A549 (cell line): Measurements from ENCODE around the gene ADCY3. TPM values are rescaled to one million over a fixed set of nuclear protein-coding genes. Genes with fewer than 3 reads are reported as not detected.

ENCODE experiments used
- ATAC-seq, 2 experiments: fragments of 200-7000 bp in 1 of 2; fragments of >200 bp in 1 of 2; cut with Nextera tagmentation in 1 of 2; cut with Tn5 transposase in 1 of 2; 3 replicates each; pipeline versions ENCODE4 v1.8.0 to v1.9.1; 2018 to 2020; ENCODE audit warnings: mild to moderate bottlenecking in 1 of 2, moderate library complexity in 1 of 2
- CTCF ChIA-PET: fragments of 300-600 bp; sonication (Branson Sonifier 250); formaldehyde crosslinking; extraction: SDS; loops from one replicate; lab custom pipeline; 2021; ENCODE audit warnings: antibody characterized with exemption, inconsistent platforms; lab: Yijun Ruan, JAX
- POLR2A ChIA-PET: fragments of 350-600 bp; formaldehyde crosslinking; extraction: SDS; loops from one replicate; lab custom pipeline; 2021; ENCODE audit warnings: antibody characterized with exemption, inconsistent platforms; lab: Yijun Ruan, JAX
- DNase-seq, 2 experiments: peaks; one replicate each; pipeline versions ENCODE4 v3.0.0 to v3.0.0-alpha.2; 2011 to 2016; ENCODE audit warnings: low read depth in 1 of 2, low spot score in 1 of 2
- FAIRE-seq: peaks from 2 replicates; lab custom pipeline; 2011; peaks lifted over from hg19 to GRCh38; lab: Jason Lieb, UNC
- H3K27ac ChIP-seq, 2 experiments: fragments of >200 bp; sonication (Bioruptor Twin); formaldehyde crosslinking; 3 replicates each; pipeline ENCODE4 v1.5.1; 2016 to 2017
- H3K4me1 ChIP-seq: fragments of >200 bp; sonication (Bioruptor Twin); formaldehyde crosslinking; 3 replicates; pipeline ENCODE4 v1.6.1; 2016
- H3K4me2 ChIP-seq: fragments of >200 bp; sonication (Bioruptor Twin); formaldehyde crosslinking; 3 replicates; pipeline ENCODE4 v1.6.1; 2016
- H3K4me3 ChIP-seq: fragments of >200 bp; sonication (Bioruptor Twin); formaldehyde crosslinking; 3 replicates; pipeline ENCODE4 v1.5.1; 2016
- H3K9me3 ChIP-seq: fragments of >200 bp; sonication (Bioruptor Twin); formaldehyde crosslinking; 3 replicates; pipeline ENCODE4 v1.6.1; 2016
- BHLHE40 ChIP-seq: IDR thresholded peaks from 2 replicates; pipeline ENCODE4 v1.6.1; 2012; ENCODE audit warnings: low read depth, low read length, inconsistent platforms
- CEBPB ChIP-seq, 2 experiments: fragments of >200 bp in 1 of 2; sonication (Bioruptor Twin) in 1 of 2; formaldehyde crosslinking in 1 of 2; IDR thresholded peaks; 2 replicates each; pipeline ENCODE4 v1.6.1; 2012 to 2016
- CHD2 ChIP-seq: fragments of 150-350 bp; IDR thresholded peaks from 2 replicates; pipeline ENCODE4 v1.6.1; 2014; ENCODE audit warnings: low read length; ENCODE audit not compliant: partially characterized antibody
- CHD4 ChIP-seq: fragments of 200-600 bp; sonication (generic); IDR thresholded peaks from 2 replicates; pipeline ENCODE4 v1.6.1; 2016; ENCODE audit warnings: antibody characterized with exemption, mild to moderate bottlenecking, borderline replicate concordance
- CTCF ChIP-seq: fragments of >200 bp; sonication (Bioruptor Twin); formaldehyde crosslinking; IDR thresholded peaks from 3 replicates; pipeline ENCODE4 v1.5.1; 2016
- E2F6 ChIP-seq: IDR thresholded peaks from 2 replicates; pipeline ENCODE4 v1.6.1; 2012; ENCODE audit warnings: low read depth, borderline replicate concordance
- EHF ChIP-seq: fragments of 250-450 bp; sonication (Bioruptor Pico); IDR thresholded peaks from 2 replicates; pipeline ENCODE4 v1.5.0; 2020; ENCODE audit warnings: mild to moderate bottlenecking
- EHMT2 ChIP-seq: fragments of 200-600 bp; sonication (generic); IDR thresholded peaks from 2 replicates; pipeline ENCODE4 v1.6.1; 2016; ENCODE audit warnings: antibody characterized with exemption, low read depth, mild to moderate bottlenecking, moderate library complexity
- EP300 ChIP-seq, 2 experiments: fragments of >200 bp; sonication (Bioruptor Twin); formaldehyde crosslinking; IDR thresholded peaks; 2 replicates in 1 of 2; 3 replicates in 1 of 2; pipeline ENCODE4 v1.6.1; 2016 to 2017
- ESRRA ChIP-seq: fragments of 150-350 bp; IDR thresholded peaks from 2 replicates; pipeline ENCODE4 v1.6.1; 2014; ENCODE audit warnings: mild to moderate bottlenecking, low read length, borderline replicate concordance
- FOSL2 ChIP-seq, 2 experiments: fragments of 450-650 bp in 1 of 2; fragments of >200 bp in 1 of 2; sonication (Bioruptor Twin) in 1 of 2; formaldehyde crosslinking; IDR thresholded peaks; 2 replicates each; pipeline versions ENCODE4 v1.5.0 to v1.6.1; 2016 to 2020; ENCODE audit warnings: mild to moderate bottlenecking in 1 of 2, moderate library complexity in 1 of 2
- FOXS1 ChIP-seq: fragments of 250-450 bp; sonication (Bioruptor Pico); IDR thresholded peaks from 2 replicates; pipeline ENCODE4 v1.5.0; 2020; ENCODE audit warnings: mild to moderate bottlenecking, moderate library complexity
- GATA3 ChIP-seq: IDR thresholded peaks from 2 replicates; pipeline ENCODE4 v1.6.1; 2012; ENCODE audit warnings: borderline replicate concordance
- HOXA7 ChIP-seq: fragments of 250-450 bp; sonication (Bioruptor Pico); IDR thresholded peaks from 2 replicates; pipeline ENCODE4 v1.5.0; 2020; ENCODE audit warnings: mild to moderate bottlenecking, moderate library complexity
- HOXB13 ChIP-seq: fragments of 250-450 bp; sonication (Bioruptor Pico); IDR thresholded peaks from 2 replicates; pipeline ENCODE4 v1.5.0; 2020; ENCODE audit warnings: low read depth, mild to moderate bottlenecking, moderate library complexity
- HOXB5 ChIP-seq: fragments of 250-450 bp; sonication (Bioruptor Pico); IDR thresholded peaks from 2 replicates; pipeline ENCODE4 v1.5.0; 2020; ENCODE audit warnings: mild to moderate bottlenecking, moderate library complexity
- JUN ChIP-seq, 2 experiments: fragments of >200 bp; sonication (Bioruptor Twin); formaldehyde crosslinking; IDR thresholded peaks; 2 replicates in 1 of 2; 3 replicates in 1 of 2; pipeline ENCODE4 v1.6.1; 2016 to 2017
- KDM5A ChIP-seq: fragments of 200-600 bp; sonication (generic); IDR thresholded peaks from 2 replicates; pipeline ENCODE4 v1.6.1; 2016; ENCODE audit warnings: antibody characterized with exemption, mild to moderate bottlenecking
- NFE2L2 ChIP-seq: fragments of 150-350 bp; conservative IDR thresholded peaks from 2 replicates; pipeline ENCODE4 v1.6.1; 2014; ENCODE audit warnings: low read length
- NR3C1 ChIP-seq: fragments of >200 bp; sonication (Bioruptor Twin); formaldehyde crosslinking; IDR thresholded peaks from 3 replicates; pipeline ENCODE4 v1.6.1; 2017
- PBX3 ChIP-seq: IDR thresholded peaks from 2 replicates; pipeline ENCODE4 v1.6.1; 2012
- POLR2A ChIP-seq: IDR thresholded peaks from 2 replicates; pipeline ENCODE4 v1.6.1; 2012; ENCODE audit warnings: mild to moderate bottlenecking, low read length
- POLR2AphosphoS2 ChIP-seq: conservative IDR thresholded peaks from 2 replicates; pipeline ENCODE4 v1.6.1; 2012; ENCODE audit warnings: low read length, improper control_type of control experiment, inconsistent platforms
- RAD21 ChIP-seq, 2 experiments: fragments of >200 bp in 1 of 2; sonication (Bioruptor Twin) in 1 of 2; formaldehyde crosslinking in 1 of 2; IDR thresholded peaks in 1 of 2; conservative IDR thresholded peaks in 1 of 2; 2 replicates in 1 of 2; 3 replicates in 1 of 2; pipeline ENCODE4 v1.6.1; 2012 to 2018; ENCODE audit warnings: inconsistent platforms in 1 of 2
- RARB ChIP-seq: fragments of 250-450 bp; sonication (Bioruptor Pico); IDR thresholded peaks from 2 replicates; pipeline ENCODE4 v1.8.0; 2021; ENCODE audit warnings: mild to moderate bottlenecking, moderate library complexity
- RFX5 ChIP-seq: fragments of 450-650 bp; IDR thresholded peaks from 2 replicates; pipeline ENCODE4 v1.7.1; 2014; ENCODE audit warnings: antibody characterized with exemption, mild to moderate bottlenecking, moderate library complexity
- SMC3 ChIP-seq: fragments of >200 bp; sonication (Bioruptor Twin); formaldehyde crosslinking; IDR thresholded peaks from 3 replicates; pipeline ENCODE4 v1.6.1; 2018; ENCODE audit warnings: inconsistent platforms
- SREBF2 ChIP-seq: fragments of 450-650 bp; IDR thresholded peaks from 2 replicates; pipeline ENCODE4 v1.6.1; 2014; ENCODE audit warnings: mild to moderate bottlenecking, moderate library complexity
- ZC3H11A ChIP-seq: fragments of 450-650 bp; IDR thresholded peaks from 2 replicates; pipeline ENCODE4 v1.6.1; 2014; ENCODE audit warnings: antibody characterized with exemption, mild to moderate bottlenecking
- ZNF302 ChIP-seq: fragments of 250-450 bp; sonication (Bioruptor Pico); IDR thresholded peaks from 2 replicates; pipeline ENCODE4 v1.9.0; 2021; ENCODE audit warnings: inconsistent platforms, mild to moderate bottlenecking, moderate library complexity
- ZSCAN20 ChIP-seq: fragments of 250-450 bp; sonication (Bioruptor Pico); IDR thresholded peaks from 2 replicates; pipeline ENCODE4 v1.8.0; 2022; ENCODE audit warnings: mild to moderate bottlenecking, moderate library complexity
- WGBS: methylation state at CpG from one replicate; pipeline ENCODE4 v1.1.6; 2017; ENCODE audit errors: missing lambda C conversion rate; 5-methylcytosine and 5-hydroxymethylcytosine counted together
- polyA plus RNA-seq, 4 experiments: library from polyadenylated mRNA; depleted of rRNA in 3 of 4; stranded (reverse); fragments of >200 nt; fragmentation: RNase III in 1 of 4; extraction: RNeasy Plus Mini Kit Qiagen cat#74134 plus additional on column Dnase treatment in 1 of 4; gene quantifications; 2 replicates in 3 of 4; 3 replicates in 1 of 4; pipeline ENCODE4 v1.2.3, GENCODE V29; 2011 to 2017

The ADCY3 gene
- polyA plus RNA-seq, 2 of the 4 experiments (the other 2 are of a cell fraction) = 37.4 to 65.4 TPM

- Histone ChIP-seq H3K4me3 (no peak overlapping the region), H3K9me3 (no peaks in the 10 kb centered on the region), H3K27ac (peak overlapping the region in 1 of 2 experiments; percentile 93; a peak in 4 of 6 replicates), H3K4me2 (peak overlapping the region; percentile 79), H3K4me1 (peaks cover 25% of the 10 kb centered on the region)
- no peak for FAIRE-seq
- POLR2A ChIA-PET = interaction anchor here (2.2 kb wide), 1 partner anchor 27 kb away, joined by 7 read pairs; no protein-coding TSS in a partner anchor
- no peak for DNase-seq
- TF ChIP-seq HOXB13 (CRISPR knock-in tag) = no peak
- TF ChIP-seq BHLHE40 = no peak
- TF ChIP-seq ZC3H11A = no peak
- TF ChIP-seq EP300 (IDR thresholded peaks at IDR 0.05) = no peak
- TF ChIP-seq RAD21 (conservative IDR thresholded peaks at IDR 0.05 in 1 of 2, IDR thresholded peaks at IDR 0.05 in 1 of 2) = no peak
- TF ChIP-seq POLR2A = no peak
- no peak for TF ChIP-seq POLR2AphosphoS2
- TF ChIP-seq GATA3 = no peak
- no peak for TF ChIP-seq CEBPB (IDR thresholded peaks at IDR 0.05)
- TF ChIP-seq FOXS1 (CRISPR knock-in tag) = no peak
- no peak for TF ChIP-seq FOSL2 (IDR thresholded peaks at IDR 0.05)
- TF ChIP-seq FOSL2 (CRISPR knock-in tag; IDR thresholded peaks at IDR 0.05) = no peak
- no peak for TF ChIP-seq RARB
- TF ChIP-seq CTCF = no peak
- TF ChIP-seq EHF (CRISPR knock-in tag) = no peak
- TF ChIP-seq ZSCAN20 = no peak
- no peak for TF ChIP-seq KDM5A
- no peak for TF ChIP-seq SMC3
- TF ChIP-seq SREBF2 = no peak
- no peak for TF ChIP-seq CHD2
- no peak for TF ChIP-seq CHD4
- WGBS = 73% methylated on average over 5 of the region's 5 CpGs
- no peak for ATAC-seq
- CTCF ChIA-PET = interaction anchor here (0.6 to 5.4 kb wide), 18 partner anchors 9 to 386 kb away, joined by 3 to 61 read pairs (median 4); no protein-coding TSS in a partner anchor
These were observed 128.6 kb downstream of the ADCY3 start for GRCh38 chr2:24791452-24791851.

- TF ChIP-seq NFE2L2 (no peak), EHMT2 (no peak), ESRRA (no peak), HOXB13 (CRISPR knock-in tag) (no peak), SMC3 (no peak), NR3C1 (no peak), HOXA7 (CRISPR knock-in tag) (no peak), POLR2A (no peak), HOXB5 (CRISPR knock-in tag) (no peak), ZNF302 (CRISPR knock-in tag) (no peak), RFX5 (no peak), E2F6 (no peak), CTCF (no peak), JUN (IDR thresholded peaks at IDR 0.05) (no peak), RAD21 (conservative IDR thresholded peaks at IDR 0.05 in 1 of 2, IDR thresholded peaks at IDR 0.05 in 1 of 2) (no peak), PBX3 (no peak)
- Histone ChIP-seq H3K4me2 (no peak overlapping the region), H3K4me1 (peaks cover 12% of the 10 kb centered on the region), H3K27ac (no peak overlapping the region), H3K4me3 (no peak overlapping the region), H3K9me3 (no peaks in the 10 kb centered on the region)
- ATAC-seq (no peak), FAIRE-seq (no peak), DNase-seq (no peak)
- 81% methylated on average over 3 of the region's 3 CpGs for WGBS
- ChIA-PET POLR2A (interaction anchor here (0.6 kb wide), 1 partner anchor 33 kb away, joined by 6 read pairs; no protein-coding TSS in a partner anchor), CTCF (interaction anchor here (0.7 to 5.4 kb wide), 6 partner anchors 10 to 379 kb away, joined by 3 to 61 read pairs (median 16); partner anchors contain the start of gene NCOA1)
These were observed 131.2 kb downstream of the ADCY3 start for GRCh38 chr2:24788816-24789215.
